GM19023 (cell line): ENCODE results near the gene HIP1.
A peak's percentile ranks its signal among the peaks of the same experiment; 100 is the strongest.
"Not testable (repeated sequence)": the region's sequence is repeated elsewhere in the genome, so short reads cannot be mapped to it uniquely, and the experiment has no call there.

Experiments used
- ATAC-seq: cut with Tn5 transposase; IDR thresholded peaks from one replicate; pipeline ENCODE4 v1.9.1; 2021; ENCODE audit warnings: mild to moderate bottlenecking, moderate library complexity; ENCODE audit not compliant: unreplicated experiment

HIP1 gene

GRCh38 chr7:75687246-75688088 is 51.3 kb downstream of the HIP1 start:
- ATAC-seq, result no peak

- no peak for ATAC-seq
Observed at GRCh38 chr7:75686551-75686950, 52.2 kb downstream of the HIP1 start.

DNA sequence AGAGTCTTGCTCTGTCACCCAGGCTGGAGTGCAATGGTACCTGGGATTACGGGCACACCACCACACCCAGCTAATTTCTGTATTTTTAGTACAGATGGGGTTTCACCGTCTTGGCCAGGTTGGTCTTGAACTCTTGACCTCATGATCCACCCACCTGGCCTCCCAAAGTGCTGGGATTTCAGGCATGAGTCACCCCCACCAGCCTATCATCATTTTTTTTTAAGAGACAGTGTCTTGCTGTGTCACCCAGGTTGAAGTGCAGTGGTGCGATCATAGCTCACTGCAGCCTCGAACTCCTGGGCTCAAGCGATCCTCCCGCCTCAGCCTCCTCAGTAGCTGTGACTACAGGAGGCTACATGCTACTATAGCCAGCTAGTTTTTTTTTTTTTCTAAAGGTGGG is 56.7 kb downstream of the HIP1 start:
- not testable (repeated sequence) for ATAC-seq

- no peak for ATAC-seq
Observed at GRCh38 chr7:75679060-75679459, 59.7 kb downstream of the HIP1 start.

DNA sequence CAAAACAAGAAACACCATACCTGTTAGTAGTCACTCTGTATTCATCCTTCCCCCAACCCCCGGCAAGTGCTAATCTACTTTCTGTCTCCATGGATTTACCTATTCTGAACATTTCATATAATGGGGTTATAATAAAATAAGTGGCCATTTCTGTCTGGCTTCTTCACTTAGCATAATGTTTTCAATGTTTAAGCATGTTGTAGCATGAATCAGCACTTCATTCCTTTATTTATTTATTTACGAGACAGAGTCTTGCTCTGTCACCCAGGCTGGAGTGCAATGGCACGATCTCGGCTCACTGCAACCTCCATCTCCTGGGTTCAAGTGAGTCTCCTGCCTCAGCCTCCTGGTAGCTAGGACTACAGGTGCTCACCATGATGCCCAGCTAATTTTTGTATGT is 69.2 kb downstream of the HIP1 start:
- no peak for ATAC-seq

DNA sequence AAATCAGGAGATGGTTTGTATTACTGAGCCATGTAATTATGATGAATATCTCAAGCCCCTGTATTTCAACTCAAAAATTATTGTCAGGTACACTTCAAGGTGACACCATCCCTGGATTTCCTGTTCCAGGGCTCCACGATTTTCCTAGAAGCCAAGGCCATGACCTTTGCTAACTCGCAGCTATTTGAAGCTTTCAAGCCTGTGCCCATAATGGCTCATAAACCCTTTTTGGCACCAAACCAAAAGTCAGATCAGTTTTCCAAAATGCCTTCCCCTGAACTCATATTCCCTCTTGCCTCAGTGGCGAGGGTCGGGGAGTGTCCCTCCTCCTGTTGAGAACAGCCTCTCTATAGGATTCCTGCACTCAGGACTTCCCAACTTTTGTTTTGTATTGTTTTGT is 70.8 kb downstream of the HIP1 start:
- ATAC-seq, result no peak

GRCh38 chr7:75663302-75663907 is 75.3 kb downstream of the HIP1 start:
- ATAC-seq, result peak; percentile 57

GRCh38 chr7:75662579-75663301 is 76.0 kb downstream of the HIP1 start:
- ATAC-seq, result peak; percentile 85

GRCh38 chr7:75660566-75661215 is 78.0 kb downstream of the HIP1 start:
- ATAC-seq, result no peak

DNA sequence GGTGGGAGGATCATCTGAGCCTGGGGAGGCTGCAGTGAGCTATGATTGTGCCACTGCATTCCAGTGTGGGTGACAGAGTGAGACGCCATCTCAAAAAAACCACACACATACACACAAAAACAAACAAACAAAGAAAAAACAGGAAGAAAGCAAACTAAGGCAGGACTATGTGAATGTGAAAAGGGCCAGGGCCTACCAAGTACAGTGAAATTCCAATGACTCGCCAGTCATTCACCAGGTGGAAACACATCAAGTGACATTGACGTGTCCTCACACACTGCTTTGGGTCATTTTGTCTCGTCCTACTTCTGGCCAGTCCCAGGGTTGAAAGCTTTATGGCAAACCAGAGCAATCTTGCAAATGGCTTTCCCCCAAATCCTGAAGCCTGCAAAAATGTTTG is 79.9 kb downstream of the HIP1 start:
- ATAC-seq, result no peak

GRCh38 chr7:75658369-75658768 is 80.4 kb downstream of the HIP1 start:
- ATAC-seq, result no peak

DNA sequence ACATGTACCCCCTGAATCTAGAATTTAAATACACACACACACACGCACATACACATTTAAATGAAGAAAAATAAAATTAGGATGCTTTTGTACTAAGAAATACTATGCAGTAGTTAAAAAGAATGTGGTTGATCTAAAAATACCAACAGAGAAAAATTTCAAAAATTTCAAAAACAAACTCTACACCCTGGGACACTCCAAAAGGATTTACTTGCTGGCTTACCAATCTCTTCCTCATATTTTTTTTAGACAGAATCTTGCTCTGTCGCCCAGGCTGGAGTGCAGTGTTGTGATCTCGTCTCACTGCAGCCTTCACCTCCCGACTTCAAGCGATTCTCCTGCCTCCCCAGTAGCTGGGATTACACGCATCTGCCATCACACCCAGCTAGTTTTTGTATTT is 80.9 kb downstream of the HIP1 start:
- no peak for ATAC-seq

GRCh38 chr7:75656740-75657139 is 82.0 kb downstream of the HIP1 start:
- ATAC-seq, result no peak

- no peak for ATAC-seq
Observed at GRCh38 chr7:75655536-75655935, 83.2 kb downstream of the HIP1 start.

- ATAC-seq, result no peak
Observed at GRCh38 chr7:75654855-75655254, 83.9 kb downstream of the HIP1 start.

DNA sequence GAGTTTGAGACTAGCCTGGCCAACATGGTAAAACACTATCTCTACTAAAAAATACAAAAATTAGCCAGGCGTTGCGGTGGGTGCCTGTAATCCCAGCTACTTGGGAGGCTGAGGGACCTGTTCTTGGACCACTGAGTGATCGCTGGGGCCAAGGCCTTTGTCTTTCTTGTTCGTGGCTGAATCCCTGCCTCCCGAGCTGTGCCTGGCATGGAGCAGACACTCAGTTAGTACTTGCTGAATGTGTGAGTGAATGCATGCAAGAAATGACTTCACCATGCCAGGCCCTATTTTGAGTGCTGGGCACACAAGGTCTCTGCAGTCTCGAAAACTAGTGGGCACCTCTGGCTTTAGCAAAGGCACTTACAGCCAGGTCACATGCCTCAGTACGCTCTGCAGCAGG is 85.1 kb downstream of the HIP1 start:
- no peak for ATAC-seq

GRCh38 chr7:75652788-75653187 is 86.0 kb downstream of the HIP1 start:
- ATAC-seq, result no peak

GRCh38 chr7:75650681-75651080 is 88.1 kb downstream of the HIP1 start:
- no peak for ATAC-seq

DNA sequence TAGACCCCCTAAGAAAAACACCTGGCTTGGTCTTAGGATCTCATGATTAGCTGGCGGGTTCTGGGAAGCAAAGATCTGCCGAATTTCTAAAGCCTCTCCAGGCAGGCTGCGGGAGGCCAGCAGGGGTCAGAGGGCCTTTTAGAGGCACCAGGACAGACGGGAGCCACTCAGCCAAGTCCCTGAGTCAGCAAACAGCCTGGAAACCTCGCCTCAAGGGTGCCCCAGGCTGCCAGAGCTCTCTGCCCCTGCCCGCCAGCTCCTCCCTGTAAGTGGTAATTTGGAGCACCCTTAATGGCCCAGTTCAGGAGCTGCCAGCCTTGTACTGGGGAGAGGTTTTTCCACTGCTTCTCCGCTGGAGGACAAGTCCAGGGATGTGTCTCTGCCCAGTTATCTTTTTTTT is 88.7 kb downstream of the HIP1 start:
- no peak for ATAC-seq

DNA sequence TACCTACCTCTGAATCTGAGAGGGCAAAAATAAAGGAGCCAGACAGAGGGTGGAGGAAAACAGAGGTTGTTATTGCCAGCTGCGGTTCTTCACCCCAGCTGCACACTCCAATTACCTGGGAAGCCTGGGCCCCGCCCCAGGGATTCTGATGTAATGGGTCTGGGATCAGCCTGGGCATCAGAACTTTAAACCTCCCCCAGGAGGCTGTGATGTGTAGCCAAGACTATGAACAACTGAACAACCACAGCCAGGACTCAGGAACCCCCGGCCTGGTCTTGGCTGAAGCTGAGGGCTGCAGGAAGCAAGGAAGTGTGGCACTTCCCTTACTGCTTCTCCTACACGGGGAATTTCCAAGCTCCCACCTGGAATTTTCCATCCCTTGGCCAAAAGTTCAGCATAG is 89.3 kb downstream of the HIP1 start:
- ATAC-seq, result no peak

- ATAC-seq, result no peak
Observed at GRCh38 chr7:75647709-75648438, 90.9 kb downstream of the HIP1 start.
